Ramos (cell line): Measurements from ENCODE around the gene SH3PXD2A.

Experiments used
- in situ Hi-C: fragments of 300-500 bp; cut with MboI; formaldehyde crosslinking; loops from one replicate; pipeline ENCODE4 v1.14.3; 2022; ENCODE audit warnings: low sequenced_read_pairs; ENCODE audit not compliant: unreplicated experiment

Gene SH3PXD2A

DNA sequence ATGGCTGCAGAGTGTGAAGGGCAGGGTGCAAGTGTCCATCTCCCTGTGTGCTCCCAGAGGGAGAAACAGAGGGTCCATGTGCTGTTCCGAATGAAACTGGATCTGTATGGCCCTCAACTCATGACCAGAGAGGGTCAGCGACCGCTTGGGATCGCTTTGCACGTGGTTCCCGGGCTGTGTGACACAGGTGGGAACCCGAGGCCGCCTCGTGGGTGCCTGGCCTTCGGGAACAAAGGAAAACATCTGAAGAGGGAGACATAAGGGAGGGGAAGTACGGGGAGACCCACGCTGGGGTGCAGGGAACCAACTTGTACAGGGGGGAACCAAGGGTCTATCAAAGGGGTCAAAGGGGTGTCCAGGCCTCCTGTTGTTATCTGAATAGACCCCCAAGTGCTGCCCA lies 57.5 kb downstream of the SH3PXD2A start:
- in situ Hi-C loops, result no loop called here

DNA sequence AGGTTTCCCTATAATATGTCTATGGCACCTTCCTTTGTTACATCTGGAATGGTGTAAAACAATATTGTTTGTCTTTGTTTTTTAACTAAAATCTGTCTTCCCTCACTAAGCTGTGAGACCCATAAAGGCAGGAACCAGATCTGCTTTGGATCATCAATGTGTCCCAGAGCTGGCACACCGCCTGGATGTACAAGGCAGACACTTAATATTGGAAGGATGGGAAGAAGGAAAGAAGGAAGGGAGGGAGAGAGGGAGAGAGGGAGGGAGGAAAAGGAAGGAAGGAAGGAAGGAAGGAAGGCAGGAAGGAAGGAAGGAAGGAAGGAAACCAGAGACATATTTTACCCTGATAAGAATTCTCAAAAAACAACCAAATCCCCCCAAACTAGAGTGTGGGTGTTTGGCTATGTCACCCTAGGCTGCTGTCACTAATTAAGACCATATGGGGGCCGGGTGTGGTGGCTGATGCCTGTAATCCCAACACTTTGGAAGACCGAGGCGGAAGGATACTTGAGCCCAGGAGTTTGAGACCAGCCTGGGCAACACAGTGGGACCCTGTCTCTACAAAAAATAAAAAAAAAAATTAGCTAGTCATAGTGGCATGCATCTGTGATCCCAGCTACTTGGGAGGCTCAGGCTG lies 59.6 kb downstream of the SH3PXD2A start:
- in situ Hi-C loops, result no loop called here

DNA sequence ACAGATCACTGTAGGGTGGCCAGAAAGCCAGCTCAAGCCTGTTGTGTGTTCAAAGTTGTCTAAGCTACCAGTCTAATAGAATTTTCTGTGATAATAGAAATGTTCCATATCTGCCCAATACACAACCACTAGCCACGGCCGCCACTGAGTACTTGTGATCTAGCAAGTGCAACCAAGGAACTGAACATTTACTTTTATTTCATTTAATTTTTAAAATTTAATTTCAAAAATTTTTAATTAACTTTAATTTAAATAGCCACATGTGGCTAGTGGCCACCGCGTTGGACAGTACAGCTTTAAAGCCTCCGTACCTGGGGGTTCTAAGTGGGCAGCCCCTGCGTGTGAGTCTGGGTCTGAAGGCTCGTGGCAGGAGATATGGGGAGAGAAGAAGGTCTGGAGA lies 60.4 kb downstream of the SH3PXD2A start:
- in situ Hi-C loops, result no loop called here

DNA sequence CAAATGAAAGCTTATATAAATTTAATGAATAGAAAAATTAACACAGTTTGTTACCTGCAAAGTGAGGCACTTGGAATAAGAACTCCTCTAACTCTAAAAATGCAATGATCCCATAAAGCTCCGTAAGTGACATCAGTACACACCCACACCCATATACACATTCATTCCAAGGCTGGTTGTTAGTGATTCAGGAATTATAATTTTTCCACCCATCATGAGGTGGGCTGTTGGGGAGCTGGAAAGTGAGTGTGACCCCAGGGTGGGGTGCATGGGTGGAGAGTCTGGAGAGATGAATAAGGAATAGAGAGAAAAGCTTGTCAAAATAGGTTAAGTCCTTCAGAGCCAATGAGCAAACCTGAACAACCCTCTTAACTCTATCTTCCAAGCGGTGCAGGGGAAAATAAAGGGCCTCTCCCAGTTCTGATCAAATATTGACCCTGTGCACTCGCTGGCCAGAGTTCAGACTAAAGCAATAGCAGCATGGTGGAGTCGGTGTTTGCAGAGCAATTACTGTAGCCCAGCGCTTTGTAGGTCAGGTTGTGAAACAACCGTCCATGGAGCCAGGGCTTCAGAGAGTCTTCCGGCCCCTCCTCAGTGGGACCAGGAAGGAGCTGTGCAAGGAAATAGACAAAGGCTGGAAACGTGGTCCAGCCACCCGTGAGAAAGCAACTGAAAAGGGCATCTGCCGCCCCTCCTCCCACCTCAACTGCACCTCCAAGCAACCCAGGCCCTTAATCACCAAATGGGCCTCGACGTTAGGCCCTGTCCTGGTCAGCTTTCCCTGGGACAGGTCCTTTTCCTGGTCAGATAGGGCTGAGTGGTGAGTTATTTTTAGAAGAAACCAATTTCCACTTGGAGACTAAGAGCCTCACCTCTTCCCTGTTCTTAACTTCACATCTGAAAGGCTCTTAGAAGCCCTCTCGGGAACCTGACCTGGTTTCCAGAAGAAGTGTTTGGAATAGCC lies 61.2 kb downstream of the SH3PXD2A start:
- in situ Hi-C loops, result no loop called here

DNA sequence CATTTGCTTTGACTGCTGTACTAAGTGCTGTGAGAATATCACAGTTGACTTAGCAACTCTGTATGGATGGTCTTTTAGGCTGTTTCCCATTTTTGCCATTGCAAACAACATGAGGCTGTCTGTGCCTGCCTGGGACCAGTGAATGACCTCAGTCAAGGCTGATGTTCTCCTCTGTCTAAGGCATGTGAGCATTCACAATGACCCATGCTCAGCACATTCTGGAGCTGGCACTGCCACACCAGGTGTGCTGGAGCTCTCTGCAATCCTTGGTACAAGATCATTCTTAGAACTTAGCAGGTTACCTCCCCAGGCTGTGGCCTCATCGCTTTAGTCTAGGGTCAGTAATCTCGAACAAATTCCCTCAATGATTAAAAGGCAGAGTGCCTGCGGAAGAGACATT lies 61.9 kb downstream of the SH3PXD2A start:
- in situ Hi-C loops, result no loop called here

DNA sequence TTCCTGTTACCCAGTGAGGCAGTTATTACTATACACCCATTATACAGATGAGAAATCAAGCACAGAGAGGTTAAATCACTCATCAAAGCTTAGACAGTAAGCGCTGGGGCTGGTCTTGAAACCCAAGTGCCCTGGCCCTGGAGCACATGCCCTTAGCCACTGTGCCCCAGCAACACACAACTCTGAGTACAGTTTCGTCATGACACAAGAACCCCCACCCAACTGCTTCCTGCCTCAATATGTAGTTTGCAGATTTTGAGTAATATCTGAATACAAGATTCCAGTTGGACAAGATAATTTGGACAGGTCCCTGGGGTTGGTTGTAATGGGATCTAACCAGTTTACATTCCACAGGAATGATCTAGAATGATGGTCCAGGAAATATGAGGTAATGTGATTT lies 62.8 kb downstream of the SH3PXD2A start:
- in situ Hi-C loops, result no loop called here

DNA sequence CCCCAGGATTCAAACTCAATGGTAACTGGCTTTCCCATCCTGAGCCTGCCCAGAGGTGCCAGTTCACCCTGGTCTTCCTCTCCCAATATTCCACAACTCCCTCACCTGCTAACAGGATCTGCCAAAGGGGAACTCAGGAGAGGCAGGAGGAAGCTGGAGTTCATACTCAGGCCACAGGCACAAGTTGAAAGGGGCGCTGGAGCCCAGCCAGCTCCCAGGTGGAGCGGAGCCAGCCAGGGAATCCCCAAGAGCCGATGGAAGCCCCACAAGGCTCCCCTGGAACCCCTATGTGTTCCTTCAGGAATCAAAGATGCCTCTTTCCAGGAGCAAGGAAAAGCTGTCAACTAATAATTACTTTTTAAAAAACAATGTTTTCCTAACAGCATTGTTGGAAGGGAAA lies 63.5 kb downstream of the SH3PXD2A start:
- in situ Hi-C loops, result no loop called here

DNA sequence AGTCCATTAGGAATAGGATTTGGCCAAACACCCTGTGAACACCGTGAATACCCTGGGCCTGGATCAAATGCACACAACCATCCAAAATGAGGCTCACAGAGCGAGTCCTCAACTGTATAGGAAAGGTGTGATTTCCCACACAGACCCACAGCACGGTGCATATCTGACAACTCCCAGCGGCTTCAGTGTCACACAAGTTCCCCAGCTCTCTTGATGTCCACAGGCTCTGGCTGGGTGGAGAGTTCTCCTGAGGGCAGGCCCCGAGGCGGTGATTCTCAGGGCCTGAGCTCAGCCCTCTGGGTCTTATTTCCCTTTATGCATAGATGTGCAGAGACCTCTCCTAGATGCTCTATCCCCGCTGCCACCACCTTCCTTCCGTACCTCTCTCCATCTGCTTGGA lies 64.1 kb downstream of the SH3PXD2A start:
- in situ Hi-C loops, result no loop called here

DNA sequence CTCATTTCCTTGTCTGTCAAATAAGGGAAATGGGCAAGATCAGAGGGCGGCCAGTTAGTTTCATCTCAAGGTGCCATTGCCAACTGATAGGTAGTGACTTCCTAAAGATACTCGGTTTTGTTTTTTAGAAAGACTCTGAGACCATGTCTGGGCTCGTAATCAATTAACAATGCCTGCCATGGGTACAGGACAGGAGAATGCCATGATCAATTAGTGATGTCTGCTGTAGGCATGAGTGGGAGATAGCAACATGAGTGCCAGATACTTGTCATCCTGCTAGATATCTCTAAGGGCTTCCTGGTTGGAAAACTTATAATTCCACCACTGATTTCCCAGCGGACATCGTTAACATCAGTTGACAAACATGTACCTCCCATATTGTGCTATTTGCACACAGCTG lies 64.8 kb downstream of the SH3PXD2A start:
- in situ Hi-C loops, result no loop called here

DNA sequence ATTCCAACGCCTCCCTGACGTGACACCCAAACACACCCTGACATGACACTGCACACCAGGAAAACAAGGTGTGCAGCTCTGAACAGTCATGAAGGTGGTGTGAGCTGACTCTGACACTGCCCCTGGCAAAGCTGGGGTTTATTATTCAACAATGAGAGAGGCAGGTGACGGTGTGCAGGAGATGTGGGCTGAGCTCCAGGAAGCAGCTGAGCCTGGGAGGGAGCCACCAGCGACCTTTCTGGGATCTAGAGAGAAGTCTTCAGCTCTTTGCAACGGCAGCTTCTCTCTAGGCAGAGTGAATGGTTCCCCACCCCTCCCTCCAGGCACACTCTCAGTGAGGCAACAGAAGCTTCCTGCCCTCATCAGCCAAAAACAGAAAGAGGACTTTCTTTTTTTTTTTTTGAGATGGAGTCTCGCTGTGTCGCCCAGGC lies 65.6 kb downstream of the SH3PXD2A start:
- in situ Hi-C loops, result no loop called here

DNA sequence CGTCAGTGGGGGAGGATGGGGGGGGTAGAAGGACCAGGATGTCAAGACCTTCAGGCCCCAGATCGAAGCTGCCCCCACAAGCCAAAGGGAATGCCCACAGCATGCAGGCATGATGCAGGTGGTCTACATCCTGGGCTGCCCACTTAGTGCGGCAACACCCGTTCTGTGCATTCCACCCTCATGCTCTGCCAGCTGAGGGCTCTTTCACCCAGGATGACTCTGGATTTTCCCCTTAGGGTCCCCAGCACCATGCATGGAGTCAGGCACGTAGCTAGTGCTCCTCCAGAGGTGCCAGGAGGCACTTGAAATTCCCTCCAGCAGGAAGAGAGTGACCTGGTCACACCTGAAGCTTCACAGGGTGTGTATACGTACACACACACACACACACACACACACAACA lies 66.2 kb downstream of the SH3PXD2A start:
- in situ Hi-C loops, result no loop called here

DNA sequence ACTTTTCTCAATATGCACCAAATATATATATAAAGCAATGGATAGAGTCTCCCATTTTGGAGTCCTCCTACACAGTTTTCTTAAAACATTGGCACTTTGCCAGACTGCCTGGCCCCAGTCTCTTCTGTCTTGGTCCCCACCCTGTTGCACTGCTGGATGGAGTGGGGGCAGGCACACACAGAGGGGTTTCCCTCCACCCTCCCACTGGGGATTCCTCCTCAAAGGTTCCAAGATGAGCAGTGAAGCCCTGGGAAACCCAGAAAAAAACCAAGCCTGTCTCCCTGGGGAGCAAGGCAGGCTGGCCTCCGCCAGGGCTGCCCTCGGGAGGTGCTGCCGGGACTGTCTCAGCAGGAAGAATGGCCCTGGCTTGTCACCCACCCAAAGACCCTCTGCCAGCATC lies 68.0 kb downstream of the SH3PXD2A start:
- in situ Hi-C loops, result no loop called here

DNA sequence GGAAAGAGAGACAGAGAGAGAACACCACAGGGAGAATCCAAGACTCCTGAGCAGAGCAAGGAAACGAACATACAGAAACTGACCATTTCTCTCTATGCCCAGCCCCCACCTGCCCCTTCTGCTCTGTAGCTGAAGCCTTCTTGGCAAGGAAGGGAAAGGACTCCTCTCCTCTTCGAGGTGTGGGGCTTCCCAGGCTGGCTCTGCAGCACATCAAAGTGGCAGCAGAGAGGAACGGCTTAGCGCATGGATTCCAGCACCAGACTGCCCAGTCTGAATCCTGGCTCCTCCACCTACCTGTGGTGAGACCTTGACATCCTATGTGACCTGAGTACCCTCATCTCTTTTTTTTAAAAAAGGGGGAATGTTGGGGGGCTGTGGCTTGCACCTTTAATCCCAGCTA lies 69.4 kb downstream of the SH3PXD2A start:
- in situ Hi-C loops, result no loop called here

DNA sequence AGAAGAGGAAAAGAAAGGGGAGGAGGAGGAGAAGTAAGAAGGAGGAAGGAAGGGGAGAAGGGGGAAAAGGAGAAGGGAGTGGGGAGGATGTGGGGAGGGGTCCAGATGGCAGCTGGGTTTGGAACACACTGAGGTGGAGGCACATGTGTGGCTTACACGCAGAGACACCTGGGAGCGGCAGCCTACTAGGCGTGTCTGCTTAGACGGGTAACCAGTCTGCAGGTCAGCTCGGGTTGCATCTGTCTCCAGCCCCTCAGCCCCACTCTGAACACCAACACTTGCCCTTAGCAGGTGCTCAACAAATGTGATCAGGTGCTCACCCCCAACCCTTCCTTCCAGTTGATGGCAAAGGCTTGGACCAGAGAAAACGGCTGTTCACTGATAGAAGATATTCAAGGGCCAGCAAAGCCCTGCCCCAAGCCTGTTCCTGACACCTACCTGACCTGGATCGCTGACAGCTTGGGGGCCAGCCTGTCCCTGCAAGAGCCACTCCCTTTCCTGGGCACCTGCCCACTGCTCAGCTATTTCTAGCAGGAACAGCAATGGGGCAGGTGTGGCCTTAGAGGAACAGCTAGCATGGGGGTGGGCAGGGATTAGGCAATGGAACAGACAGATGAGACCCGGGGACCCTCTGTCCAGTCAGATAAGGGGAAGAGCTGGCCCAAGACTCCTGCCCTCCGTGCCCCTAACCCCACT lies 70.5 kb downstream of the SH3PXD2A start:
- in situ Hi-C loops, result no loop called here

DNA sequence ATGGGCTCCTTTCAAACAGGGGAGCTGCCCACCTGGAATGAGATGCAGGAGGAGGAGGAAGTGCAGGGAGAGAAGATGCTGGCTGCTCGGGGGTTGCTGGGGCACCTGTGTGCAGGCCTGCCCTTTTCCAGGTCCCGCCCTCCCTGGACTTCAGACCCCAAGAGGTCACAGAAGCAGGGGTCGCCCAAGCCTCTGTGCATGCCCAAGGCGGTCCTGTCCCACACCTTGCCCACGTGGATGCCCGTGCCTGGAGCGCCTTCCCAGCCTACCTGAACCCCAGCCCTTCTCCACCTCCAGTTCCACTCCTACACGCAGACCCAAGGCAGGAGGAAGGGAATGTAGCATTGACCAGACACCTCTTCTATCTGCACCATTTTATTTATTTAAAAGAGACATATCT lies 71.3 kb downstream of the SH3PXD2A start:
- in situ Hi-C loops, result no loop called here

DNA sequence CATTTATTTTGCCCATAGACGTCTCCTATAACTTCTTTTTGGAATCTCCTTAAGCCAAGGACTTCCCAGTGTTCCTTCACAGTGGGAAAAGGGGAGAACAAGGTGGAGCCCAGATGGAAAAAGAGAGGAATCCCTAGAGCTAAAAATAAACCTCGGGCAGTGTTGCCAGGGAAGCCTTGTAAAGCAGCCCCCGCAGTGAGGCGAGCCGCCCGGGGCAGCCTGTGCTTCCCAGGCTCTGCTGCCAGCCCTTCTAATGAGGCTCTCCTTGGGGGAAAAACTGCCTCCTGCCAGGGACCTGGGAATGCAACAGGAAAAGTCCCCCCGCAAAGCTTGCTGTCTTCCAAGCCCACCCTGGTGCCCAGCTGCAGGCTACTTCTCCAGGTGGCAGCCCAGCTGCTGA lies 71.7 kb downstream of the SH3PXD2A start:
- in situ Hi-C loops, result no loop called here

DNA sequence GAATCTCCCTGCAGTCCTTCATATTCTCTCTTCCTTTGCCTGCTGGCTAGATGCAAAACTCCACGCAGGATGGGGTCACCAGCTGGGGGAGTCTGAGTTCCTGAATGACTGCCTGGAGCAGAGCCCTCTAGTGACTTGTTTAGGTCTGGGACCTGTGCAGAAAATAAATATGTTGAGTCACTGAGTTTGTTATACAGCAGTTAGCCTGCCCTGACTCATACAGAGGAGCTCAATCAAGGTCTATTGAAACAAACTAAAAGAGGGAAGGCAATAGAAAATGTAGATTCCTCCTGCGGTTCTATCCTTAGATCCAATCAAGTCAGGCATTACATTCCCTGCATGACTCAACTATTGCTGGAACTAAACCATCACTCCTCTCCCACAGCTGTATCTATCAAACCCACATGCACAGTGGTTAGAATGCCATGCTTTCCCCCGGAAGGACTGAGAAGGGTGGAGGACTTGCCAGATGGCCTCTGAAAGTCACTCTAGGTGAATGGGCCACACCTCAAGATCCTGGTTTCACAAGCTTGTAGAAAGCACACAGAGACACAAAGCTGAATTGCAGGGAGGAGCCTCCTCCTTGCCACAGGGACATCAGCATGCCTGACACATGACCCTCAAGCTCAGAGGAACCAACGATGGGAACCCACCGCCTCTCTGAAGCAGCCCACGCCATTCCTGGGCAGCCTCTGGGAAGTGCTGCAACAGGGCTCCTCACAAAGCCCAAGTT lies 73.9 kb downstream of the SH3PXD2A start:
- in situ Hi-C loops, result no loop called here

DNA sequence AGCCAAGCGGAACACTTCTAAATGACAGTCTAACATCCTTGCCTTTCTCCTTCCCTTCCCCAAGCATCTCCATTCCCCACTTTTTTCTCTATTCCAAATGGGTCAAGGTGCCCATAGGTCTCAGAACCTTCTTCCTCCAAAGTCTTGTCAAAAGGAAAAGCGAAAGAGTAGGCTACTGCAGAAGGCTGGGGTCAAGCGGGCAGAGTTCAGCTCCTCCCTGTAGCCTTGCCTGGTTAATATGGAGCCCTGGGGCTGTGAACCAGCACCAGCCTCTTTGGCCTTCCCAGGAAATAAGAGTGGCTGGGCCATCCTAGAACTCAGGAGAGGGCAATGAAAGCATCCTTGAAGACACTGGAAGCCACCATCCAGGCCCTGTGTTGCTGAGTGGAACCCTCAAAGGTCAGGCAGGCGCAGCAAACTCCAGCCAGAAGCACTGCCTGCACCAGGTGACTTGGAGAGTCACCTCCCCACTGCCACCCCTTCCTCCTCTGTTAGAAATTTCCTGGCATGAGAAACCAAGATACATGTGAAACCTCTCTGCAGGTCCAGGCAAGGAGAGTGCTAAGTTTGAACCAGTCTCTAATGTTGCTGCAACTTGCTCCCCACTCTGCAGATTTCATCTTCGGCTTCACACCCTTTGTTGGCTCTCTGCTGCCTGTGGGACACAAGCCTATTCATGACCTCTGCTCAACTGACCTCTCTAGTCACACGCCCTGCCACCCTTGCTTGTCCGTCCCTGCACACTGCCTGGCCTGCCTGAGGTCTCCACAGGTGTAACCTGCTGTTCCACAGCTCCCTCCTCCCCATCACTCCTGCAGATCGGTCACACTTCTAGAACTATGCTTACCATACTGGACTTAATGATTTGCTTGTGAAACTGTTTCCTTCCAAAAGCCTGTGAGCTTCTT lies 74.9 kb downstream of the SH3PXD2A start:
- in situ Hi-C loops, result no loop called here

DNA sequence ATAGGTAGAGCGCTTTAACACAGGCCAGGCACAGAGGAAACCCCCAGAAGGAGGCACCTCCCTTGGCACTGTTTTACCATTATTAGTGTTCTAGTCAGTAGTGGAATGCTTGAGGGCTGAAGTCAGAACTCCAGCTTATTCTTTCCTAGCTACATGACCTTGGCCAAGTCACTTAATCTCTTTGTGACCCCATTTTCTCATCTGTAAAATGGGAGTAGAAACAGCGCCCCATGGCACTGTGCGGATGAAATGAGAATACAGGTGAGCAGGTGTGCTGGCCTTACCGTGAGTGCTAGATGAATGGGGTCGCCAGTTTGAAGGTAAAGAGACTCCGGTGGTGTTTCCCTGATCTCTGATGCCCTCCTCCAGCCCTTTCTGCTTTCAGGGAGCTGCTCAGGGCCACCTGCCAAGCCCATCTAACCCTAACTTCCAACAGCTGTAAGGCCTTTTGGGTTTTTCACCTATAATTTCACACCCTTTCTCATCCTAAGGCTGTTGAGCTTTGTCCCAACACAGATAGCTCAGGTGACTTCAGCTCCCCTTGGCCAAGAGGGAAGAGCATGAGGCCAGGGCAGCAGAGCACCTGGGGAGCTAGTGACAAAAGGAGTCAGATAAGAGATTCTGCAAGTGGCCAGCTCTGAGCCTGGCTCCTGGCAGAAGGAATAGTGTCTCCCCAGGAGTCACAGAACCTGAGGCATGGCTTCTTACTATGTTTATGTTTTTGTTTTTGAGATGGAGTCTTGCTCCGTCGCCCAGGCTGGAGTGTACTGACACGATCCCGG lies 76.8 kb downstream of the SH3PXD2A start:
- in situ Hi-C loops, result no loop called here
